Measurements from ENCODE around the gene TLE7. TPM values are rescaled to one million over a fixed set of nuclear protein-coding genes. Genes with fewer than 3 reads are reported as not detected.

The TLE7 gene
- total and polyA plus RNA-seq, 3 donors from 2014 or later, result 1.7 to 3.0 (median 2.4) TPM

- H3K4me3 ChIP-seq, result no peak overlapping the region
- no peak for DNase-seq
- 79 to 90% methylated on average over 3 to 5 of the region's 5 CpGs for WGBS, 2 donors
- intact Hi-C loops (cut with DNase I; ENCODE audit: low total_unique reads), result no loop called here
- TF ChIP-seq POLR2A (IDR thresholded peaks at IDR 0.05), result no peak
- no peak for TF ChIP-seq CTCF (IDR thresholded peaks at IDR 0.05)
- no peaks in the 10 kb centered on the region for H3K36me3 ChIP-seq (ENCODE audit: low read depth, missing control alignments)
- no peak overlapping the region for H3K27ac ChIP-seq
- H3K27me3 ChIP-seq, result no peaks in the 10 kb centered on the region
- peaks cover 5% of the 10 kb centered on the region for H3K4me1 ChIP-seq
- no peaks in the 10 kb centered on the region for H3K9me3 ChIP-seq
These were observed 35.5 kb downstream of the TLE7 start for GRCh38 chr16:71406316-71406715.

- TF ChIP-seq CTCF (IDR thresholded peaks at IDR 0.05), result no peak
- no peak for TF ChIP-seq POLR2A (IDR thresholded peaks at IDR 0.05)
- 70 to 83% methylated on average over 4 of the region's 4 CpGs for WGBS, 2 donors
- H3K4me3 ChIP-seq, result no peak overlapping the region
- no peaks in the 10 kb centered on the region for H3K9me3 ChIP-seq
- no peak for DNase-seq
- no peaks in the 10 kb centered on the region for H3K36me3 ChIP-seq (ENCODE audit: low read depth, missing control alignments)
- peaks cover 5% of the 10 kb centered on the region for H3K4me1 ChIP-seq
- no peak overlapping the region for H3K27ac ChIP-seq
- intact Hi-C loops (cut with DNase I; ENCODE audit: low total_unique reads), result no loop called here
- H3K27me3 ChIP-seq, result no peaks in the 10 kb centered on the region
These were observed 37.5 kb downstream of the TLE7 start for GRCh38 chr16:71404364-71404763.

GRCh38 chr16:71402674-71403073 is 39.2 kb downstream of the TLE7 start:
- Histone ChIP-seq H3K27me3 (no peaks in the 10 kb centered on the region), H3K4me3 (no peak overlapping the region), H3K4me1 (no peaks in the 10 kb centered on the region), H3K9me3 (no peaks in the 10 kb centered on the region), H3K36me3 (ENCODE audit: low read depth, missing control alignments) (no peaks in the 10 kb centered on the region), H3K27ac (no peak overlapping the region)
- DNase-seq, result no peak
- no peak for TF ChIP-seq POLR2A (IDR thresholded peaks at IDR 0.05)
- no peak for TF ChIP-seq CTCF (IDR thresholded peaks at IDR 0.05)
- intact Hi-C loops (cut with DNase I; ENCODE audit: low total_unique reads), result no loop called here
- 81 to 84% methylated on average over 11 of the region's 11 CpGs for WGBS, 2 donors

- intact Hi-C loops (cut with DNase I; ENCODE audit: low total_unique reads), result no loop called here
- TF ChIP-seq POLR2A (IDR thresholded peaks at IDR 0.05), result no peak
- no peak for TF ChIP-seq CTCF (IDR thresholded peaks at IDR 0.05)
- H3K4me3 ChIP-seq, result no peak overlapping the region
- no peaks in the 10 kb centered on the region for H3K4me1 ChIP-seq
- no peaks in the 10 kb centered on the region for H3K27me3 ChIP-seq
- no peak for DNase-seq
- 57 to 77% methylated on average over 6 of the region's 6 CpGs for WGBS, 2 donors
- H3K36me3 ChIP-seq (ENCODE audit: low read depth, missing control alignments), result no peaks in the 10 kb centered on the region
- H3K27ac ChIP-seq, result no peak overlapping the region
- no peaks in the 10 kb centered on the region for H3K9me3 ChIP-seq
These were observed 39.8 kb downstream of the TLE7 start for GRCh38 chr16:71402007-71402406.

GRCh38 chr16:71399801-71400563 is 41.9 kb downstream of the TLE7 start:
- H3K36me3 ChIP-seq (ENCODE audit: low read depth, missing control alignments), result no peaks in the 10 kb centered on the region
- no peak overlapping the region for H3K4me3 ChIP-seq
- H3K4me1 ChIP-seq, result no peaks in the 10 kb centered on the region
- no peaks in the 10 kb centered on the region for H3K9me3 ChIP-seq
- intact Hi-C loops (cut with DNase I; ENCODE audit: low total_unique reads), result no loop called here
- DNase-seq, result no peak
- TF ChIP-seq CTCF (IDR thresholded peaks at IDR 0.05) (no peak), POLR2A (IDR thresholded peaks at IDR 0.05) (no peak)
- no peak overlapping the region for H3K27ac ChIP-seq
- 86 to 90% methylated on average over 11 of the region's 11 CpGs for WGBS, 2 donors
- H3K27me3 ChIP-seq, result no peaks in the 10 kb centered on the region
